Stimulated activated CD4-positive, alpha-beta T cell treated with anti-CD3 and anti-CD28 coated beads, Interleukin-4, amount 100 ng/mL, for 48 hours (primary cell): ENCODE results near the gene SLC8A2.
"Not testable (repeated sequence)": the region's sequence is repeated elsewhere in the genome, so short reads cannot be mapped to it uniquely, and the experiment has no call there.

ENCODE experiments used
- DNase-seq, 2 donors: peaks; one replicate each; pipeline ENCODE4 v3.0.0-alpha.2; 2020; ENCODE audit warnings: low read depth in 2 of 2

The SLC8A2 gene

DNA sequence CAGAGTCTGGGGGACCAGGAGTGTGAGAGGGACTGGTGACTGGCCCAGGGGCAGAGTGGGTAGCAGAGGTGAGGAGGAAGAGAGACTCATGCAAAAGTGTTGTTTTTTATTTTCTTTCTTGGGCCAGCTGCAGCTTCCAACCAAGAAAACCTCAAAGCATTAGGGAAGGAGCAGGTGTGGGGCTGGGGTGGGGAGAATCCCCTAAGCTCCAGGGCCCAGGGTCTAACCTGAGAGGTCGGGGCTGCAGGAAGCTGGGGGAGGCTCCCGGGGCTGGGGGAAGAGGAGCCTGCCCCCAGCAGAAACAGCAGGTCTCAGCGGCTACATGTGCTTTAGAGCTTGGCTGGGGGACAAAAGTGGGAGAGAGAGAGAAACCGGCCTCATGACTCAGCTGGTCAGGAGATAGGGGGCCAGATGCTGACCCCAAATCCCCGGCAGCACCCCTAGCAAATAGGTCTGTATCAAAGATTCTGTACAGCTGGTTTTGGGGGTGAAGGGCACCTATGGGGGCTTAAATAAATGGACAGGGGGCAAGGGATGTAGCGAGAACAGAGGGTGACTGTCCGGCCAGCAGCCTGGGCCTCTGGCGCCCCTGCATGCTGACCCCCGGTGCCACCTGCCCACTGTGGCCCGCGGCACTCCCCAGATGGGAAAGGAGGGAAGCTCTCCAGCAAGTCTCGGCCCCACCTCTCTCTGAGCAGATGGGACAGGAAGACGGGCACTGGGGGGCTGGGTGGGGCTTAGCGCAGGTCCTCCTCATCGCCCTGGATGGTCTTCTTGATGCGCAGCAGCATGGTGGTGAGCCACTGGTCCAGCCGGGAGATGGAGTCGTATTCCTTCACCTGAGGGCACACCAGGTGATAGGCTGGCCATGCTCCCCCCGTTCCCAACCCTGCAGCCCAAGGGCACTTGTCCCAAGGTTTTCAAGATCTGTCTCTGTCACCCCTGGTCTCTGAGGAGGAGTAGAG is 16.1 kb upstream of the SLC8A2 start:
- DNase-seq, result no peak

GRCh38 chr19:47486900-47487299 is 15.2 kb upstream of the SLC8A2 start:
- no peak for DNase-seq

DNA sequence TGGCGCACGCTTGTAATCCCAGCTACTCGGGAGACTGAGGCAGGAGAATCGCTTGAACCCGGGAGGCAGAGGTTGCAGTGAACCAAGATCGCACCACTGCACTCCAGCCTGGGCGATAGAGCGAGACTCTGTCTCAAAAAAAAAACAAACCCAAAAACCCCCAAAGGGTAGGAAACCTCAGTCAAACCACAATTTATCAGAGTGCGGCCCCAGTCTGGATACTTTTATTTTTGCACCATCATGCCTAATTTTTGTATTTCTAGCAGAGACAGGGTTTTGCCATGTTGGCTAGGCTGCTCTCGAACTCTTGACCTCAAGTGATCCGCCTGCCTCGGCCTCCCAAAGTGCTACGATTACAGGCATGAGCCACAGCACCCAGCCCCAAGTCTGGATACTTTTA is 14.5 kb upstream of the SLC8A2 start:
- not testable (repeated sequence) for DNase-seq

GRCh38 chr19:47485210-47485609 is 13.5 kb upstream of the SLC8A2 start:
- no peak for DNase-seq

DNA sequence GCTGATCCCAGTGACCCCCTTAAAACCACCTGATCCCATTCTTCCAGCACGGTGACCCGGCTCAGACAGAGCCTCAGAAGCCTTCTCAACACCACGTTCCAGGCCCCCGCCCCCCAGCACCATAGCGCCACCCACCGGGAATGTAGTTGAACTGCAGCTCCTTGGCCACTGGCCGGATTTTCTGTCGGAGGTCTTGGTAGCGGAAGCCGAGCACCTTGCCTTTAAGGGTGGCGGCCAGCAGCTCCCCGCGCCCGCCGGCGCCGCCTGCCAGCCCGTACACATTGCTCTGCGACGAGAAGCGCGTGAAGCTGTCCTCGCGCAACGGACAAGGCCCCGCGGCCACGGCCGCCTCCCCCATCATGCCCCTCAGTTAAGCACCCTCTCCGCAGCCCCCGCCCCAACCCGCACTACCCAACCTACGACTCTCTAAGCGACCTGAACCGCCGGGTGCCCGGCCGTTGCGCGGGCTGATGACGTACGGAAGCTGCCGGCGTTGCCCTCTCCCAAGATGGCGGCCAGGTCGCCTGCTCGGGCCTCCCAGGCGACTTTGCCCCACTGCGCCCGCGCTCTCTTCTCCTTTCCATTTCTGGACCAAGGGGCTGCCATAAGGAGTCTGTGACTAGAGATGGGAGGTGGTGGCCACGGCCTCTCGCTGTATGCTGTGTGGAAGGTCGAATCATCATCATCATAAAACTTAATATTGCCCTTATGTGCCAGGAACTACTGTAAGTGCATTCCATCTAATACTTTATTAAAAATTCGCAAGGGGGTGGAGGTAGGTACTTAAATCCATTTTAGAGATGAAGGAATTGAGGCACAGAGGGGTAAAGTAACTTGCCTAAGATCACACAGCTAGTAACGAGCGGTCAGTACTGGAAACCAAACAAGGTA is 12.4 kb upstream of the SLC8A2 start, which contains the start of gene KPTN:
TSS of gene KPTN (minus strand) at position 420 of the 891 bp plus-strand sequence. CDS start at position 361, 59 bp downstream.
- DNase-seq, result peak; percentile 87 to 91

DNA sequence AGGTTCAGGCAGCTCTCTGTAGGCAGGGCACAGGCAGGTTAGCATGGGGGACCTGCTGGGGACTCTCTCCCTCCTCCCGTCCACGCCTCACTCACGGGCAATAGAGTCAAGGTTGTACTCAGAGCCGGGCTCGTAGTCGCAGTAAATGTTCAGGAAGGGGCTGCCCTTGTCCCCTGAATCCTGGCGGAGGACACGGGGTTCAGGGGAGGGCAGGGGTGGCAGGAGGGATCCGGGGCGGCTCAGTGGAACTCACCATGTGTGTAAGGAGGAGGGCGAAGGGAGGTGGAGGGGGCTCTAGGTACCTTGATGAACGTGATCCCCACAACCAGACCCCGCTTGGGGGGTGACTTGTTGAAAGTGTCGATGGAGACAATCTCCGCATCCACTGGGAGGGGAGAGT is 11.5 kb upstream of the SLC8A2 start:
- no peak for DNase-seq

DNA sequence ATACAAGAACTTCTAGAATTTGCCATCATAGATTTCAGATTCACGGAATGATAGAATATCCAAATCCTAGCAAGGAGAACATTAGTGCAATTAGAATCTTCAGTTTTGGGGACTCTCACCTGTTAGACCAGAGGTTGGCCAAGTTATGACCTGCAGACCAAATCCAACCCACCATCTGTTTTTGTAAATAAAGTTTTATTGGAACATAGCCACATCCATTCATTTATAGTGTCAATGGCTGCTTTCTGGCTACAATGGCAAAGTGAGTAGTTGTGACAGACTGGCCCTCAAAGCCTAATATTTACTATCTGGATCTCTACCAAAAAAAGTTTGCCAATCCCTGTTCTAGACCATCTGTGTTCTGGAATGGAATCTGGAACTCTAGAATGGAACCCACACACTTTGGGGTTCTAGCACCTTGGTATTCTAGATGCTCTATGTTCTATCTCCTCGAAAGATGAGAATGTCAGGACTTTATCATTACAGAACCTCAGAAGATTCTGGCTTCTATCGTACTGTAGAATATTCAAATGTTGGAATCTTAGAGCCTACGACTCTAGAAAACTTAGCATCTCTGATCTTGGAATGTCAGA is 9.9 kb upstream of the SLC8A2 start:
- DNase-seq, result no peak

DNA sequence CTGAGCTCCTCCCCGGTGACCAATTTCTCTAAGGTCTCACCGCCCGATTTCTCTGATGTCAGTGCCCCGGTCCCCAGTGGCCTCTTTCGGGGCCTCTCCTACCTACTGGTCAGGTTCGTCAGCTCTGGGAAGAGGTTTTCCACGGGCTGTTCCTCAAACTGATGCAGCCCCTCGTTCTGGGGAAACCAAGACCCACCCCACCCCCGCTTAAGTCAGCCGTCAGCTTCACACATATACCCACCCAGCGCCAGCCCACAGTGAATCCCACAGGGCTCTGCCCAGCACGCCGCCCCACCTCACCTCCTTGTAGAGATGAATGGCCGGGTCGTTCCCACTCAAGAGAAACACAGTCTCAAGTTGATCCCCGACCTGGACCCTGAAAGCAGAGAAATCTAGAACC is 9.0 kb upstream of the SLC8A2 start:
- DNase-seq, result no peak

GRCh38 chr19:47479701-47480503 is 8.2 kb upstream of the SLC8A2 start:
- DNase-seq, result no peak

GRCh38 chr19:47476438-47476972 is 4.8 kb upstream of the SLC8A2 start:
- no peak for DNase-seq

- no peak for DNase-seq
Observed at GRCh38 chr19:47475465-47475864, 3.8 kb upstream of the SLC8A2 start.

GRCh38 chr19:47473336-47473735 is 1.6 kb upstream of the SLC8A2 start:
- DNase-seq, result no peak

DNA sequence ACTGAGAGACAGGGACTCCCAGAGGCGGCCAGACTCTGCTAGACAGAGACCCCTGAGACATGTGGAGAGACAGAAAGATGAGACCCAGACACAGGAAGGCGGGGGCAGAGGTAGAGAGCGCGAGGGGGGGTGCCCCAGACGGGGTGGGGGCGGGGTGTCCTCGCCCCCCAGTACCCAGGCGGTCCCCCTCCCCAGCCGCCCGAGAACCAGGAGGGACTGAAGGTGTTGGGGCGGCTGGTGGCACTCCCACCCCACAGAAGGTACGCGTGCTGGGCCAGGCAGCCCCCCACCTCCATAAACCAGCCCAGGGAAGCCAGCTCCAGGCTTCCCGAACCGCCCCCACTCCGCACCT is 336 bp downstream of the SLC8A2 start:
- DNase-seq, result no peak

DNA sequence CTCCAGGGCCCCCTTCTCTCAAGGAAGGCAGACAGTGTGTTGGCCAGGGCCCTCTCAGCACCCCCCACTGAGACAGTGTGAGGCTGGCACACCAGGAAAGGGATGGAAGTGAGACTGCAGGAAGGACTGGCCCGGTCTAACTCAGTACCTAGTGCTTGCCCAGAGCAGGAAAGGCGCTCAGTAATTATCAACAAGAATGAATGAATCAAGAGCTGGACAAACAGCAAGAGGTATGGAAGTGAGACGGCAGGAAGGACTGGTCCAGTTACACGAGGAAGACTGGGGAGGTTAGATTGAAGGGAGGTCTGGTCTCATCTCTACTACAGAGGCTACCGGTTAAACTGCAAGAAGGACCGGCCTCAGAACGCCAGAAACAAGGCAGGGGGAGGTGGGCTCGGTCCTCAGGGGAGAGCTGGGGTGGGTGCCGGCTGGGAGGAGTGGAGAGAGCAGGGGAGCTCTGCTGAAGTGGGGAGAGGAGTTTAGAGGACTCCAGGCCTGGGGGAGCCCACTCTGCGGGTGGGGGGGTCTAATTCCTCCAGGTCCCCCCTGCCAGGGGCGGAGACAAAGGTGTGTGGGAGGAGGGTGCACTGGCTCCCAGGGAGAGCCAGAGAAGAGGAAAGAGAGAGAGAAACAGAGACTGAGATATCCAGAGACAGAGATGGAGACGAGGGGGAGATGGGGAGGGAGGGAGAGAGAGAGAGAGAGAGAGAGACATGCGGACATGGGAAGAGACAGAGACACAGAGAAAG is 1.1 kb downstream of the SLC8A2 start:
- no peak for DNase-seq

GRCh38 chr19:47469719-47470118 is 2.0 kb downstream of the SLC8A2 start:
- no peak for DNase-seq

GRCh38 chr19:47469363-47469700 is 2.4 kb downstream of the SLC8A2 start:
- no peak for DNase-seq

GRCh38 chr19:47467914-47468313 is 3.8 kb downstream of the SLC8A2 start:
- DNase-seq, result no peak

DNA sequence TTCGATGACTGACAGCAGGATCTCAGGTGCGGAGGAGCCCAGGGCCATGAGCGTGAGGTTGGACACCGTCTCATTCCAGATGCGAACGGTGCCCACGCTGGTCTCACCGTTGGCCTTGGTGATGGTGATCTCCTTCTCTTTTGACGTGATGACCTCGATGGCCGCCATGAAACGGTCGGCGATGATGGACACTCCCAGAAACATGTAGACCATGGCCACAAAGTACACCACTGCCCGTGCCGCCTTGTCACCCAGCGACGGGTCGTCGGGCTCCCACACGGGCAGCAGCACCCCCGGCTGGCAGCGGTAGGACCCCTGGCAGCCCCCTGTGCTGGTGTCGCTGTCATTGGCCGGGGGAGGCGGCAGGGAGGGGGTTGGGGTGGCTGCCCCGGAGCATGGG is 5.7 kb downstream of the SLC8A2 start:
- DNase-seq, result no peak

DNA sequence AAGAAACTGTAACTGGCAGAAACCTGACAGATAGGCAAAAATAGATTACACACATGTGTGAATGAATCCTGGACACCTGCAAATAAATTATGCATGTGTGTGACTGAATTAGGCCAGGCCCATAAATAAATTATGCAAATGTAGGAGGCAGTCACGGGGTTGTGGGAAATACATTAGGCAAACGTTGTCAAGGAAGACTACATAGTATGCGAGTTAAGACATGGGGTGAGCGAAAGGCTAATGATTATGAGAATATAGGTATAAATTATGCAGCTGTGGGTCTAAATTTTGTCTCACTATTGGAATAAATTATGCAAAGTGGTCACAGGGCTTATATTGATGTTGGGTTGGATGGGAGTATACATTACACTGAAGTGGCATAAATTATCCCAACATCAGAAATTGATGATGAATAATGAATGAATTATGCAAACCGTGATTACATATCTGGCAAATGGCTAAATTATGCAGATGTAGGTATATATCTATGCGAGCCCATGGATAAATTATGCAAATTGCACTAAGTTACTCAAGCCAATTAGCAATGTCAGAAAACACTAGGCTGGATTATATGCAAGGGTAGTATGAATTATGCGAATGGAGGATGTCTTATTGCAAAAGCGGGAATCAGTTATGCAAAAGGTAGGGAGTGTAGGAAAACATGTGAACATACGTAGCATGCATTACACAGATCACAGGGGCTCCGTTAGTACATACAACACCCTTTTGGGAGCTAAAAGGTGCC is 6.8 kb downstream of the SLC8A2 start:
- no peak for DNase-seq

GRCh38 chr19:47461876-47462275 is 9.8 kb downstream of the SLC8A2 start:
- DNase-seq, result no peak
